ENCODE measurements around the gene BICC1.

GRCh38 chr10:58743466-58744115 is 230.9 kb downstream of the BICC1 start:
- TF ChIP-seq CTCF (IDR thresholded peaks at IDR 0.05; ENCODE audit: extremely low read depth in 1 of 2, insufficient read depth in 1 of 2, low read depth in 1 of 2, low read length in 2 of 2), result no peak
- no peak for TF ChIP-seq POLR2AphosphoS5 (IDR thresholded peaks at IDR 0.05; ENCODE audit: insufficient read depth, low read depth, low read length)
- no peak for TF ChIP-seq FOS (IDR thresholded peaks at IDR 0.05; ENCODE audit: borderline replicate concordance, insufficient read depth, low read length)
- no peak for TF ChIP-seq MAX (IDR thresholded peaks at IDR 0.05; ENCODE audit: insufficient read depth, insufficient read length)
- no peak for TF ChIP-seq POLR2A (IDR thresholded peaks at IDR 0.05; ENCODE audit: low read depth, low read length)
